ENCODE data around the gene TMEM125. TPM values are rescaled to one million over a fixed set of nuclear protein-coding genes. Genes with fewer than 3 reads are reported as not detected.

The TMEM125 gene
- polyA plus RNA-seq, 1 of the 3 experiments (the other 2 are of a cell fraction), result not detected

GRCh38 chr1:43314233-43314632, 44.5 kb downstream of the TMEM125 start (continued):
- TF ChIP-seq, protein P1, sequence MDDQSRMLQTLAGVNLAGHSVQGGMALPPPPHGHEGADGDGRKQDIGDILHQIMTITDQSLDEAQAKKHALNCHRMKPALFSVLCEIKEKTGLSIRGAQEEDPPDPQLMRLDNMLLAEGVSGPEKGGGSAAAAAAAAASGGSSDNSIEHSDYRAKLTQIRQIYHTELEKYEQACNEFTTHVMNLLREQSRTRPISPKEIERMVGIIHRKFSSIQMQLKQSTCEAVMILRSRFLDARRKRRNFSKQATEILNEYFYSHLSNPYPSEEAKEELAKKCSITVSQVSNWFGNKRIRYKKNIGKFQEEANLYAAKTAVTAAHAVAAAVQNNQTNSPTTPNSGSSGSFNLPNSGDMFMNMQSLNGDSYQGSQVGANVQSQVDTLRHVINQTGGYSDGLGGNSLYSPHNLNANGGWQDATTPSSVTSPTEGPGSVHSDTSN (IDR thresholded peaks at IDR 0.05), result no peak
- no peak for TF ChIP-seq FOXJ3 (CRISPR knock-in tag; IDR thresholded peaks at IDR 0.05)
- TF ChIP-seq GABPA (IDR thresholded peaks at IDR 0.05; ENCODE audit: low read depth), result no peak
- no peak for TF ChIP-seq JUND (IDR thresholded peaks at IDR 0.05)
- no peak for TF ChIP-seq SMC3 (IDR thresholded peaks at IDR 0.05; ENCODE audit: low read depth, low read length)
- TF ChIP-seq EP300 (IDR thresholded peaks at IDR 0.05; ENCODE audit: borderline replicate concordance in 1 of 2, low read depth in 1 of 2, low read length in 1 of 2), result no peak
- no peak for TF ChIP-seq POLR2AphosphoS5 (IDR thresholded peaks at IDR 0.05; ENCODE audit: low read depth, low read length)

DNA sequence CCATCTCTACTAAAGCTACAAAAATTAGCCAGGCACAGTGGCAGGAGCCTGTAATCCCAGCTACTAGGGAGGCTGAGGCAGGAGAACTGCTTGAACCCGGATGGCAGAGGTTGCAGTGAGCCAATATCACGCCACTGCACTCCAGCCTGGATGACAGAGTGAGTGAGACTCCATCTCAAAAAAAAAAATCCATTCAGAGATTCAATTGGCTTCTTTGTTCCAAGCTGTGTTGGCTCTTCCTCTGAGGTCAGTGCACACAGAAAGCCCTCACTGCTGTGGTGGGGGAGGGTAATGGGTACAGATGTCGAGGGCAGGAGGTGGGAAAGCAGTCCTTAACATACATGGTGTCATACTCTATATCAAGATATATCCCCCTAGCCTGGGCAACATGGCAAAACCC, 45.7 kb downstream of the TMEM125 start:
- Histone ChIP-seq H3K4me3 (ENCODE audit: low read depth in 2 of 2, low read length in 1 of 2) (no peak overlapping the region), H3K27ac (ENCODE audit: low read depth in 2 of 2, low read length in 1 of 2) (no peak overlapping the region), H3K27me3 (ENCODE audit: insufficient read depth) (no peaks in the 10 kb centered on the region), H3K9me2 (no peaks in the 10 kb centered on the region), H3K4me2 (no peak overlapping the region), H3K4me1 (ENCODE audit: control insufficient read depth in 1 of 2, insufficient read depth in 2 of 2, low read depth in 1 of 2, low read length in 1 of 2) (no peaks in the 10 kb centered on the region), H3K9ac (no peak overlapping the region), H3F3A (replicated peaks; ENCODE audit: insufficient read depth) (no peaks in the 10 kb centered on the region), H3K9me3 (no peaks in the 10 kb centered on the region), H3K36me3 (replicated peaks in 1 of 2; ENCODE audit: control insufficient read depth in 1 of 2, insufficient read depth in 2 of 2, low read length in 1 of 2) (no peaks in the 10 kb centered on the region), H3K79me2 (ENCODE audit: insufficient read depth) (no peaks in the 10 kb centered on the region), H2AFZ (ENCODE audit: low read depth) (no peak overlapping the region), H4K20me1 (ENCODE audit: insufficient read depth) (no peaks in the 10 kb centered on the region)
- DNase-seq, result no peak
- TF ChIP-seq USF1 (IDR thresholded peaks at IDR 0.05; ENCODE audit: borderline replicate concordance, low read depth) (no peak), GABPA (IDR thresholded peaks at IDR 0.05; ENCODE audit: low read depth) (no peak), NRF1 (IDR thresholded peaks at IDR 0.05; ENCODE audit: low read depth, low read length) (no peak), YY1 (IDR thresholded peaks at IDR 0.05; ENCODE audit: low read depth) (no peak), SMC3 (IDR thresholded peaks at IDR 0.05; ENCODE audit: low read depth, low read length) (no peak), TEAD4 (IDR thresholded peaks at IDR 0.05; ENCODE audit: borderline replicate concordance, insufficient read depth) (no peak), RAD21 (IDR thresholded peaks at IDR 0.05; ENCODE audit: low read length) (no peak), CHD2 (IDR thresholded peaks at IDR 0.05; ENCODE audit: low read length, partially characterized antibody) (no peak), MEF2A (IDR thresholded peaks at IDR 0.05; ENCODE audit: borderline replicate concordance, low read depth) (no peak), EP300 (IDR thresholded peaks at IDR 0.05; ENCODE audit: borderline replicate concordance in 1 of 2, low read depth in 1 of 2, low read length in 1 of 2) (no peak), NFIC (IDR thresholded peaks at IDR 0.05; ENCODE audit: borderline replicate concordance) (no peak), EZH2phosphoT487 (IDR thresholded peaks at IDR 0.05; ENCODE audit: borderline replicate concordance, low read depth) (no peak), POLR2AphosphoS5 (IDR thresholded peaks at IDR 0.05; ENCODE audit: low read depth, low read length) (no peak), IRF3 (IDR thresholded peaks at IDR 0.05; ENCODE audit: low read depth, low read length) (no peak), TAF1 (IDR thresholded peaks at IDR 0.05; ENCODE audit: borderline replicate concordance, low read depth, low read length) (no peak), FOXJ3 (CRISPR knock-in tag; IDR thresholded peaks at IDR 0.05) (no peak), ELF1 (IDR thresholded peaks at IDR 0.05) (no peak)
- TF ChIP-seq, protein P2, sequence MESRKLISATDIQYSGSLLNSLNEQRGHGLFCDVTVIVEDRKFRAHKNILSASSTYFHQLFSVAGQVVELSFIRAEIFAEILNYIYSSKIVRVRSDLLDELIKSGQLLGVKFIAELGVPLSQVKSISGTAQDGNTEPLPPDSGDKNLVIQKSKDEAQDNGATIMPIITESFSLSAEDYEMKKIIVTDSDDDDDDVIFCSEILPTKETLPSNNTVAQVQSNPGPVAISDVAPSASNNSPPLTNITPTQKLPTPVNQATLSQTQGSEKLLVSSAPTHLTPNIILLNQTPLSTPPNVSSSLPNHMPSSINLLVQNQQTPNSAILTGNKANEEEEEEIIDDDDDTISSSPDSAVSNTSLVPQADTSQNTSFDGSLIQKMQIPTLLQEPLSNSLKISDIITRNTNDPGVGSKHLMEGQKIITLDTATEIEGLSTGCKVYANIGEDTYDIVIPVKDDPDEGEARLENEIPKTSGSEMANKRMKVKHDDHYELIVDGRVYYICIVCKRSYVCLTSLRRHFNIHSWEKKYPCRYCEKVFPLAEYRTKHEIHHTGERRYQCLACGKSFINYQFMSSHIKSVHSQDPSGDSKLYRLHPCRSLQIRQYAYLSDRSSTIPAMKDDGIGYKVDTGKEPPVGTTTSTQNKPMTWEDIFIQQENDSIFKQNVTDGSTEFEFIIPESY (IDR thresholded peaks at IDR 0.05; ENCODE audit: borderline replicate concordance, low read depth), result no peak
- TF ChIP-seq, protein P1 (IDR thresholded peaks at IDR 0.05), result no peak
- CTCF ChIA-PET, result interaction anchor here (1.5 kb wide), 1 partner anchor 12 kb away, joined by 4 read pairs; no protein-coding TSS in a partner anchor
- POLR2A ChIA-PET, result no interaction called here
- WGBS (ENCODE audit: low lambda C conversion rate), result 54% methylated on average over 3 of the region's 3 CpGs

Measured in SK-N-SH (cell line).